B cell (primary cell): ENCODE data around the gene SLC25A26. TPM values are rescaled to one million over a fixed set of nuclear protein-coding genes. Genes with fewer than 3 reads are reported as not detected.

ENCODE experiments used
- ATAC-seq: fragments of 200-7000 bp; cut with Tn5 transposase; one replicate; pipeline ENCODE4 v1.10.0; 2021; ENCODE audit warnings: low read depth, mild to moderate bottlenecking, moderate number of reproducible peaks, moderate library complexity
- CTCF ChIA-PET: fragments of 350-600 bp; sonication (Branson Sonifier 250); formaldehyde crosslinking; loops from one replicate; lab custom pipeline; 2021; ENCODE audit warnings: antibody characterized with exemption, inconsistent platforms; lab: Charles Lee
- POLR2A ChIA-PET: fragments of 350-600 bp; sonication (Branson Sonifier 250); formaldehyde crosslinking; loops from one replicate; lab custom pipeline; 2021; ENCODE audit warnings: antibody characterized with exemption; lab: Charles Lee
- DNase-seq: peaks from one replicate; pipeline ENCODE4 v3.0.0; 2013
- H2AFZ ChIP-seq: 2 replicates; pipeline ENCODE4 v1.6.1; 2012; ENCODE audit warnings: mild to moderate bottlenecking, low read depth, low read length; ENCODE audit not compliant: insufficient read depth, poor library complexity, severe bottlenecking
- H3K27ac ChIP-seq, 2 donors: 1 replicate in 1 of 2; 2 replicates in 1 of 2; pipeline ENCODE4 v1.5.1; 2012 to 2013; ENCODE audit warnings: low read length in 2 of 2, mild to moderate bottlenecking in 2 of 2, moderate library complexity in 1 of 2
- H3K27me3 ChIP-seq, 4 experiments: fragments of 200-600 bp in 1 of 4; sonication (generic) in 1 of 4; replicated peaks in 1 of 4; 1 replicate in 2 of 4; 2 replicates in 2 of 4; pipeline versions ENCODE4 v1.6.1 to v1.7.0; 2013 to 2016; ENCODE audit warnings: low read length in 3 of 4, mild to moderate bottlenecking in 2 of 4, mixed read lengths in 1 of 4, moderate library complexity in 1 of 4; ENCODE audit not compliant: insufficient read depth in 4 of 4, control insufficient read depth in 3 of 4; ENCODE audit errors: control extremely low read depth in 1 of 4
- H3K36me3 ChIP-seq, 2 experiments: replicated peaks in 1 of 2; 1 replicate in 1 of 2; 2 replicates in 1 of 2; pipeline versions ENCODE4 v1.6.1 to v1.7.1; 2013; ENCODE audit warnings: low read length in 1 of 2; ENCODE audit not compliant: insufficient read depth in 2 of 2, control insufficient read depth in 1 of 2; ENCODE audit errors: control extremely low read depth in 1 of 2, extremely low read depth in 1 of 2
- H3K4me1 ChIP-seq, 2 donors: fragments of 200-600 bp in 1 of 2; sonication (generic) in 1 of 2; 1 replicate in 1 of 2; 2 replicates in 1 of 2; pipeline versions ENCODE4 v1.5.1 to v1.6.1; 2013 to 2017; ENCODE audit warnings: low read length in 2 of 2; ENCODE audit not compliant: control insufficient read depth in 2 of 2, insufficient read depth in 2 of 2
- H3K4me2 ChIP-seq: replicated peaks from 2 replicates; pipeline ENCODE3; 2012; ENCODE audit warnings: mild to moderate bottlenecking, low read depth, low read length; ENCODE audit not compliant: poor library complexity, severe bottlenecking
- H3K4me3 ChIP-seq, 5 experiments: fragments of 200-600 bp in 1 of 5; sonication (generic) in 1 of 5; 1 replicate in 3 of 5; 2 replicates in 2 of 5; pipeline versions ENCODE4 v1.5.1 to v1.7.0; 2011 to 2016; ENCODE audit warnings: low read length in 4 of 5, mild to moderate bottlenecking in 4 of 5, low read depth in 2 of 5, control low read depth in 1 of 5, moderate library complexity in 1 of 5; ENCODE audit not compliant: insufficient read depth in 1 of 5; ENCODE audit errors: control extremely low read depth in 1 of 5, extremely low read depth in 1 of 5
- H3K79me2 ChIP-seq: fragments of 200-600 bp; sonication (generic); one replicate; pipeline ENCODE4 v1.6.0; 2016; ENCODE audit warnings: low read length; ENCODE audit not compliant: control insufficient read depth, insufficient read depth
- H3K9ac ChIP-seq: fragments of 200-600 bp; sonication (generic); 2 replicates; pipeline ENCODE4 v1.6.1; 2017; ENCODE audit warnings: mild to moderate bottlenecking, low read length, moderate library complexity
- H3K9me3 ChIP-seq, 3 donors: one replicate each; pipeline versions ENCODE4 v1.6.1 to v1.7.1; 2013; ENCODE audit warnings: low read length in 2 of 3; ENCODE audit not compliant: control insufficient read depth in 2 of 3, insufficient read depth in 1 of 3; ENCODE audit errors: control extremely low read depth in 1 of 3
- H4K20me1 ChIP-seq: 2 replicates; pipeline ENCODE4 v1.6.0; 2012; ENCODE audit warnings: mild to moderate bottlenecking, low read length; ENCODE audit not compliant: insufficient read depth, control insufficient read depth, poor library complexity, severe bottlenecking
- H3K27ac Mint-ChIP-seq: one replicate; pipeline ENCODE4 v1.8.0; 2021; ENCODE audit warnings: mixed read lengths
- H3K27me3 Mint-ChIP-seq: one replicate; pipeline ENCODE4 v1.8.0; 2021; ENCODE audit warnings: mixed read lengths
- H3K4me1 Mint-ChIP-seq: one replicate; pipeline ENCODE4 v1.8.0; 2021; ENCODE audit warnings: mixed read lengths
- H3K4me3 Mint-ChIP-seq: one replicate; pipeline ENCODE4 v1.8.0; 2021; ENCODE audit warnings: mixed read lengths
- H3K9me3 Mint-ChIP-seq: one replicate; pipeline ENCODE4 v1.8.0; 2022; ENCODE audit warnings: mixed read lengths; ENCODE audit not compliant: insufficient read depth
- CTCF ChIP-seq: fragments of 200-600 bp; IDR thresholded peaks from one replicate; pipeline ENCODE4 v1.8.0; 2022; ENCODE audit warnings: antibody characterized with exemption, mild to moderate bottlenecking
- EZH2 ChIP-seq: IDR thresholded peaks from 2 replicates; pipeline ENCODE4 v1.6.1; 2012; ENCODE audit warnings: borderline replicate concordance, low read depth, mild to moderate bottlenecking, moderate library complexity, low read length; ENCODE audit not compliant: insufficient read depth, poor library complexity, severe bottlenecking
- WGBS: methylation state at CpG from one replicate; pipeline ENCODE4 v1.1.5; 2013; ENCODE audit warnings: missing lambda C conversion rate; ENCODE audit not compliant: insufficient coverage; 5-methylcytosine and 5-hydroxymethylcytosine counted together
- intact Hi-C: fragments of 100-400 bp; cut with micrococcal nuclease; formaldehyde crosslinking; loops from one replicate; pipeline ENCODE4 v1.10.0; 2022
- polyA plus RNA-seq: library from polyadenylated mRNA; depleted of rRNA; stranded (reverse); fragments of >200 nt; gene quantifications from 2 replicates; pipeline ENCODE4 v1.2.3, GENCODE V29; 2012
- total RNA-seq, 2 donors: library from RNA; stranded (reverse); fragments of 120-200 nt in 1 of 2; gene quantifications; 1 replicate in 1 of 2; 2 replicates in 1 of 2; pipeline versions ENCODE4 v1.2.3 to v1.2.4, GENCODE V29; 2013 to 2022

The SLC25A26 gene
- total and polyA plus RNA-seq, 2 donors (not counting 1 experiment from before 2014, with no cell fraction given): 22.3 to 23.8 TPM

- ATAC-seq: no peak
- H3K9ac ChIP-seq: no peak overlapping the region
- H3K4me3 Mint-ChIP-seq: no peak overlapping the region
- H3K9me3 Mint-ChIP-seq: no peaks in the 10 kb centered on the region
- H3K27ac ChIP-seq: no peak overlapping the region
- intact Hi-C loops: no loop called here
- no peak overlapping the region for H3K4me3 ChIP-seq
- TF ChIP-seq EZH2 (no peak), CTCF (no peak)
- 16% methylated on average over 7 of the region's 21 CpGs for WGBS
- no peaks in the 10 kb centered on the region for H3K36me3 ChIP-seq
- no peaks in the 10 kb centered on the region for H4K20me1 ChIP-seq
- H3K27ac Mint-ChIP-seq: no peak overlapping the region
- CTCF ChIA-PET: no interaction called here
- H3K27me3 Mint-ChIP-seq: peaks cover 35% of the 10 kb centered on the region
- DNase-seq: no peak
- H3K4me1 Mint-ChIP-seq: no peaks in the 10 kb centered on the region
- H3K9me3 ChIP-seq: peaks cover 0 to 4% (median 0%) of the 10 kb centered on the region in 3 donors
- POLR2A ChIA-PET: no interaction called here
- H3K27me3 ChIP-seq: peaks cover 0 to 11% (median 3%) of the 10 kb centered on the region in 4 experiments
- H3K4me2 ChIP-seq: no peak overlapping the region
- no peaks in the 10 kb centered on the region for H3K79me2 ChIP-seq
- peak overlapping the region; percentile 26 for H2AFZ ChIP-seq
- peaks cover 0 to 2% of the 10 kb centered on the region in 2 donors for H3K4me1 ChIP-seq
Observed at GRCh38 chr3:66195347-66195783, 25.4 kb upstream of the SLC25A26 start.

GRCh38 chr3:66196633-66197032, 24.2 kb upstream of the SLC25A26 start:
- POLR2A ChIA-PET: no interaction called here
- intact Hi-C loops: no loop called here

More at GRCh38 chr3:66196633-66197032, 24.2 kb upstream of the SLC25A26 start:
- CTCF ChIA-PET: no interaction called here
- Mint-ChIP-seq H3K27ac (no peak overlapping the region), H3K27me3 (peaks cover 38% of the 10 kb centered on the region), H3K4me3 (no peak overlapping the region), H3K9me3 (no peaks in the 10 kb centered on the region), H3K4me1 (no peaks in the 10 kb centered on the region)
- Histone ChIP-seq H2AFZ (no peak overlapping the region), H3K27me3 (peaks cover 0 to 11% (median 3%) of the 10 kb centered on the region in 4 experiments), H3K4me1 (peaks cover 0 to 2% of the 10 kb centered on the region in 2 donors), H3K9ac (no peak overlapping the region), H3K4me2 (no peak overlapping the region), H4K20me1 (no peaks in the 10 kb centered on the region), H3K9me3 (peaks cover 0 to 4% (median 0%) of the 10 kb centered on the region in 3 donors), H3K36me3 (no peaks in the 10 kb centered on the region), H3K79me2 (no peaks in the 10 kb centered on the region), H3K27ac (no peak overlapping the region), H3K4me3 (no peak overlapping the region)
- ATAC-seq: no peak
- no peak for DNase-seq
- TF ChIP-seq EZH2 (no peak), CTCF (no peak)
